ENCODE results near the gene OR4C11. TPM values are rescaled to one million over a fixed set of nuclear protein-coding genes. Genes with fewer than 3 reads are reported as not detected.

Gene OR4C11
- total and polyA plus RNA-seq, 2 donors (not counting 1 experiment from before 2014, with no cell fraction given) = not detected

DNA sequence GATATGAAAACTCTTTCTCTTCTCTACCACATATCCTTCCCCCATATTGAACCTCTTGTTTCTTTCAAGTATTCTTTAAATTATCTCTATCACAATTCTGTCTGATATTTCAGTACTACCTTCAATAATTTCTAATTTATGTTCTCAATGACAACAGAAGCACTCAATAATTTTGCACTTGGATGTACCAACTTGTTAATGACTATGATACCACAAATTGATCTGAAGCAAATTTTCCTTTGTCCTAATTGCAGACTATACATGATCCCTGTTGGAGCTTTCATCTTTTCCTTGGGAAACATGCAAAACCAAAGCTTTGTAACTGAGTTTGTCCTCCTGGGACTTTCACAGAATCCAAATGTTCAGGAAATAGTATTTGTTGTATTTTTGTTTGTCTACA is 53.3 kb downstream of the OR4C11 start, which contains the start of gene OR4C15:
TSS of gene OR4C15 (plus strand) at position 301 of the 400 bp plus-strand sequence. CDS start at position 301, 0 bp downstream.
- POLR2A ChIA-PET = no interaction called here
- no peaks in the 10 kb centered on the region for H3K36me3 ChIP-seq (replicated peaks in 1 of 2; ENCODE audit: control extremely low read depth in 1 of 2, control insufficient read depth in 1 of 2, extremely low read depth in 1 of 2, insufficient read depth in 2 of 2, low read length in 1 of 2)
- H3K4me2 ChIP-seq (replicated peaks; ENCODE audit: low read depth, low read length, poor library complexity, severe bottlenecking) = no peak within 1 kb of the TSS
- Mint-ChIP-seq H3K9me3 (ENCODE audit: insufficient read depth) (peaks cover 8% of the 10 kb centered on the region), H3K27me3 (no peaks in the 10 kb centered on the region), H3K4me1 (no peaks in the 10 kb centered on the region), H3K4me3 (no peak within 1 kb of the TSS), H3K27ac (no peak within 1 kb of the TSS)
- no peak within 1 kb of the TSS for H2AFZ ChIP-seq (ENCODE audit: insufficient read depth, low read depth, low read length, poor library complexity, severe bottlenecking)
- no peak for ATAC-seq (ENCODE audit: low read depth)
- no peaks in the 10 kb centered on the region for H3K27me3 ChIP-seq (replicated peaks in 1 of 4; ENCODE audit: control extremely low read depth in 1 of 4, control insufficient read depth in 3 of 4, insufficient read depth in 4 of 4, low read length in 3 of 4)
- CTCF ChIA-PET = no interaction called here
- H3K27ac ChIP-seq (ENCODE audit: low read length in 2 of 2) = no peak within 1 kb of the TSS
- H3K4me1 ChIP-seq (ENCODE audit: control insufficient read depth in 2 of 2, insufficient read depth in 2 of 2, low read length in 2 of 2) = no peaks in the 10 kb centered on the region
- intact Hi-C loops (cut with micrococcal nuclease) = no loop called here
- no peaks in the 10 kb centered on the region for H3K79me2 ChIP-seq (ENCODE audit: control insufficient read depth, insufficient read depth, low read length)
- H4K20me1 ChIP-seq (ENCODE audit: control insufficient read depth, insufficient read depth, low read length, poor library complexity, severe bottlenecking) = no peaks in the 10 kb centered on the region
- H3K9ac ChIP-seq (ENCODE audit: low read length) = no peak within 1 kb of the TSS
- H3K4me3 ChIP-seq (ENCODE audit: control extremely low read depth in 1 of 5, extremely low read depth in 1 of 5, insufficient read depth in 1 of 5, low read depth in 2 of 5, low read length in 4 of 5) = no peak within 1 kb of the TSS
- H3K9me3 ChIP-seq (ENCODE audit: control extremely low read depth in 1 of 3, control insufficient read depth in 2 of 3, insufficient read depth in 1 of 3, low read length in 2 of 3) = peaks cover 3 to 4% (median 4%) of the 10 kb centered on the region in 3 donors
- no peak for DNase-seq
- TF ChIP-seq, protein P1, sequence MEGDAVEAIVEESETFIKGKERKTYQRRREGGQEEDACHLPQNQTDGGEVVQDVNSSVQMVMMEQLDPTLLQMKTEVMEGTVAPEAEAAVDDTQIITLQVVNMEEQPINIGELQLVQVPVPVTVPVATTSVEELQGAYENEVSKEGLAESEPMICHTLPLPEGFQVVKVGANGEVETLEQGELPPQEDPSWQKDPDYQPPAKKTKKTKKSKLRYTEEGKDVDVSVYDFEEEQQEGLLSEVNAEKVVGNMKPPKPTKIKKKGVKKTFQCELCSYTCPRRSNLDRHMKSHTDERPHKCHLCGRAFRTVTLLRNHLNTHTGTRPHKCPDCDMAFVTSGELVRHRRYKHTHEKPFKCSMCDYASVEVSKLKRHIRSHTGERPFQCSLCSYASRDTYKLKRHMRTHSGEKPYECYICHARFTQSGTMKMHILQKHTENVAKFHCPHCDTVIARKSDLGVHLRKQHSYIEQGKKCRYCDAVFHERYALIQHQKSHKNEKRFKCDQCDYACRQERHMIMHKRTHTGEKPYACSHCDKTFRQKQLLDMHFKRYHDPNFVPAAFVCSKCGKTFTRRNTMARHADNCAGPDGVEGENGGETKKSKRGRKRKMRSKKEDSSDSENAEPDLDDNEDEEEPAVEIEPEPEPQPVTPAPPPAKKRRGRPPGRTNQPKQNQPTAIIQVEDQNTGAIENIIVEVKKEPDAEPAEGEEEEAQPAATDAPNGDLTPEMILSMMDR (IDR thresholded peaks at IDR 0.05) = no peak
- no peak for TF ChIP-seq EZH2 (IDR thresholded peaks at IDR 0.05; ENCODE audit: borderline replicate concordance, insufficient read depth, low read depth, low read length, poor library complexity, severe bottlenecking)

Other genes with a start within 250 kb of the OR4C11 start
- gene OR4A15, start 239.7 kb downstream of the OR4C11 start, total RNA-seq = not detected in 2 replicates
- not detected in 2 replicates for gene OR4A15, start 239.7 kb downstream of the OR4C11 start, polyA plus RNA-seq
- not detected in 2 replicates for gene OR4C15, start 53.2 kb downstream of the OR4C11 start, total RNA-seq
- not detected in 2 replicates for gene OR4C15, start 53.2 kb downstream of the OR4C11 start, polyA plus RNA-seq
- not detected in 2 replicates for gene OR4C16, start 35.5 kb downstream of the OR4C11 start, total RNA-seq
- not detected in 2 replicates for gene OR4C16, start 35.5 kb downstream of the OR4C11 start, polyA plus RNA-seq
- not detected in 2 replicates for gene OR4P4, start 27.5 kb upstream of the OR4C11 start, total RNA-seq
- gene OR4P4, start 27.5 kb upstream of the OR4C11 start, polyA plus RNA-seq = not detected in 2 replicates
- gene OR4S2, start 40.7 kb upstream of the OR4C11 start, total RNA-seq = not detected in 2 replicates
- gene OR4S2, start 40.7 kb upstream of the OR4C11 start, polyA plus RNA-seq = not detected in 2 replicates
- gene OR4C6, start 54.6 kb upstream of the OR4C11 start, total RNA-seq = not detected in 2 replicates
- gene OR4C6, start 54.6 kb upstream of the OR4C11 start, polyA plus RNA-seq = 0.28 TPM in 1 of 2 replicates, not detected in the other
- not detected in 2 replicates for gene OR5D13, start 165.8 kb upstream of the OR4C11 start, total RNA-seq
- not detected in 2 replicates for gene OR5D13, start 165.8 kb upstream of the OR4C11 start, polyA plus RNA-seq
- not detected in 2 replicates for gene OR5D14, start 187.9 kb upstream of the OR4C11 start, total RNA-seq
- not detected in 2 replicates for gene OR5D14, start 187.9 kb upstream of the OR4C11 start, polyA plus RNA-seq
- gene OR5L1, start 203.7 kb upstream of the OR4C11 start, total RNA-seq = not detected in 2 replicates
- gene OR5L1, start 203.7 kb upstream of the OR4C11 start, polyA plus RNA-seq = not detected in 2 replicates
- gene OR5D18, start 212.0 kb upstream of the OR4C11 start, total RNA-seq = not detected in 2 replicates
- not detected in 2 replicates for gene OR5D18, start 212.0 kb upstream of the OR4C11 start, polyA plus RNA-seq
- gene OR5L2, start 219.6 kb upstream of the OR4C11 start, total RNA-seq = not detected in 2 replicates
- gene OR5L2, start 219.6 kb upstream of the OR4C11 start, polyA plus RNA-seq = not detected in 2 replicates
- not detected in 2 replicates for gene OR5D16, start 231.1 kb upstream of the OR4C11 start, total RNA-seq
- not detected in 2 replicates for gene OR5D16, start 231.1 kb upstream of the OR4C11 start, polyA plus RNA-seq